ENCODE data around the gene CNNM1.

The CNNM1 gene

DNA sequence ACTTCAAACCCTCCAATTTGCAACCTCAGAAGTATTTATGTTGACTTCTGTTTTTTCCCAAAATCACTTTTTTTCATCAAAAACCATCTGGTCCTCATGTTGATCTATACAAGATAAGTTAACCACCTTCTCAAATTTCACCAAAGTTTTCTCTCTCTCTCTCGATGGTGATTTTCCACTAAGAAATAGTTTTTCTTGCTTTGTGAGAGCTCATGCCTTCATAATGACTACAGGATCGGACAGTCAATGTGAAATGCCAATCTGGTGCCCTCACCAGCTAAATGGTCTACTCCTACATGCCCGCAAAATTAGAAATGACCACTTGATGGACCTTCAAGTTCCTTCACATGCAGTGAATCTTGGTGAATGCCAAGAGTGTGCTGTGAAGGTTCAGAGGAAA lies 40.4 kb downstream of the CNNM1 start:
- in situ Hi-C loops (cut with HindIII; ENCODE audit: low sequenced_read_pairs), result no loop called here

DNA sequence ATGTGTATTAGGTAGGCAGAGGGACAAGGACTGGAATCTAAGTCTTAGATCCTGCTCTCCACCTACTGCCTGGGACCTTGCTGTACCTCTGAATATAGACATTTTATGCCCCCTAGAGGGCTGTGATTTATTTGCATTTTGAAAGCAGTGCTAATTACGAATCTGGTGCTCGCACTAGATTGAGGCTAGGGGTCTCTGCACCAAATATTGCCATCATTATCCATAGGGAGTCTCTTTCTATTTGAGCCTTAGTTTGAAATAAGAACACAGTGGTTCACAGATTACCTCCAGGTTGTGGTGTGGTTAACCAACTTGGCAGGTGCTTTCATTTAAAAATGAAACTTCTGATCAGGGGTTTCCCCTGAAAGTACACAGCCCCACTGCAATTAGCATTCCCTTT lies 41.8 kb downstream of the CNNM1 start:
- in situ Hi-C loops (cut with HindIII; ENCODE audit: low sequenced_read_pairs), result no loop called here

DNA sequence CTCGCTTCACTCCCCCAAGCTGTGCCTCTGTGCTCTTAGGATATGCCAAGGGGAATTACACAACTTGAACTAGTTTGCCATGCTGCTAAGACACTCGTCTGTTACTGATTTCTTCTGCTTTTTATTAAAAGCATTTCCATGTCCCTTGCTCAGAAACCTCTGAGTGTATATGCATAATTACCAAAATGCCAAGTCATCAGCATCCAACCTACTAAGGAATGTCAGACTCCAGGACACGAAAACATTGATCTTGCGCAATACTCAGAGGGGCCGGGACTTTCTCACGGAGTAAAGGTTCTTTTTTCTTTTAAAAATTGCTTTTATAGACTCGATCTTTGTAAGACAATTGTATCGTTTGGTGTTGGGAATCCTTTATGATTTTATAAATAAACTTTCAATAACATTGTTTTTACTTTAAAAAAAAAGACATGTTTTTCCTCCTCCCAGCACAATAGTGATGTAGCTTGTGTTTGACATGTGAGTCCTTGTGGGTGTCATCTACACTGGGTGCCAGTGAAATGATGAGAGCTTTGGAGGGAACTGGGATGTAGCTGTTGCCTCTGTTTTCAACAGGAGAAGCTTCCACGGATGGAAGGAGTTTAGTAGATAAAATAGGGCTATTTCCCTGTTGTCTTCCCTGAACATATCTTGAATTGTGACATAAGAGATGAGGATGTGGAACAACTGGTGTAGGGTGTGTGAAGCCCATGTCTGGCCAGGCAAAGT lies 43.6 kb downstream of the CNNM1 start:
- in situ Hi-C loops (cut with HindIII; ENCODE audit: low sequenced_read_pairs), result no loop called here

DNA sequence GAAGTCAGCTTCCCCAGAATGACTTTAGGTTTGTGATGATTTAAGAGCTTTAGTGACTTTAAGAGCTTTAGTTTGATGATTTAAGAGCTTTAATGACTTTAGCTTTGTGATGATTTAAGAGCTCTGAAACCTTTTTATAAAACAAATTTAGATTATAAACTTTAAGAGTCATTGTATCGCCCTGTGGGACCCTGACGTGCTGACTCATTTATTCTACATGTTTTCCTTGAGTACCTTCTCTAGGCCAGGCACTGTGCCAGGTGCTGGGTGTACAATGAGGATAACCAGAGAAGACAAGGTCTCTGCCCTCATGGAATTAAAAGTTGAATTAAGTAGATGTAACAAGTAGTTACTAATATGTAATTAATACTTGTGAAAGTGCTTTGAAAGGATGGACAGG lies 45.4 kb downstream of the CNNM1 start:
- in situ Hi-C loops (cut with HindIII; ENCODE audit: low sequenced_read_pairs), result no loop called here

DNA sequence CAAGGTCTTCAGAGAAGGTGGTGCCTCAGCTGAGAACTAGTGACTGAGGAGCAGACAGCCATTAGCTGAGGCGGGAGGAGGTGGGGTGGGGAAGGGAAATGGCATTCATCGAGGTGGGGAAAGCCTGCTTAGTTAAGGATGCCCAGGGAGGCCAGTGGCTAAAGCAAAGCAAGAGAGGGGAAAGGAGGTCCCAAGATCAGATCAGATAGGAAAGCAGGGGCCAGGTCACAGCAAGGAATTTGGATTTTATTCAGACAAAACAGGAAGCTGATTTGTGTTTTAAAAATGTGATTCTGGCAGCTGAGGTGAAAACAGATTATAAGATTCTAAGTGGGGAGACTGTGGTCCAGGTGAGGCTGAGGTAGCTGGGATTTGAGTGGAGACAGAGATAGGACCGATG lies 45.8 kb downstream of the CNNM1 start:
- in situ Hi-C loops (cut with HindIII; ENCODE audit: low sequenced_read_pairs), result no loop called here

DNA sequence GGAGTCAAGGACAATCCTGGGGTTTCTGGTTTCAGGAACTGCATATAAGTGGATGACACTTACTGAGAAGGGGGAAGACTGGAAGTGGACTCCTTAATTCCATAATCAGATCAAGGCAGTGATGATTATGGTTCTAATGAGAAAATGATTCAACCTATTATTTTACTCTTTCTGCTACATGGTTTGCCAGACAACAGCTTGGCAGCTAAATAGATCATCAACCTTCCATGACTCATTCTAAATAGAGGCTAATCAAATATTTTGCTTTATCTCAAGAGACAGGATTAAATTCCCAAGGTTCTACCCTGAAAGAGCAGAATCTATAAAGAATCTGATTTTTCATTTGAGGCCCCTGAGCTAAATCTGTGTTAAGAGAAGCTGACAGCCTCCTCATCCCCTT lies 46.3 kb downstream of the CNNM1 start:
- in situ Hi-C loops (cut with HindIII; ENCODE audit: low sequenced_read_pairs), result no loop called here

DNA sequence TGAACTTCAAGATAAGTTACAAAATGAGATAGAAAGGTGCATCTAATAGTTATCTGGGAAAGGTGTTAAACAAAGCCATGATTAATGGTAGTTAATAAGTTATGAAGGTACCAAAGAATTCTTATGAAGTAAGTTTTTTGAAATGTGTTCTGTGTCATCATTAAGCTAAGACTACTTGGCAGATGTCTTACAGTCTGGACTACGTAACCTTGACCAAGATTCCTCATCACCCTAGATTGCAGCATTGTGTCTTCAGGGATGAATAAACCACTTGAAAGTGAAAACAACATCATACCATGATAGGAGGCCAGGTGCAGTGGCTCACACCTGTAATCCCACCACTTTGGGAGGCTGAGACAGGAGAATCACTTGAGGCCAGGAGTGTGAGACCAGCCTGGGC lies 53.0 kb downstream of the CNNM1 start:
- in situ Hi-C loops (cut with HindIII; ENCODE audit: low sequenced_read_pairs), result no loop called here

DNA sequence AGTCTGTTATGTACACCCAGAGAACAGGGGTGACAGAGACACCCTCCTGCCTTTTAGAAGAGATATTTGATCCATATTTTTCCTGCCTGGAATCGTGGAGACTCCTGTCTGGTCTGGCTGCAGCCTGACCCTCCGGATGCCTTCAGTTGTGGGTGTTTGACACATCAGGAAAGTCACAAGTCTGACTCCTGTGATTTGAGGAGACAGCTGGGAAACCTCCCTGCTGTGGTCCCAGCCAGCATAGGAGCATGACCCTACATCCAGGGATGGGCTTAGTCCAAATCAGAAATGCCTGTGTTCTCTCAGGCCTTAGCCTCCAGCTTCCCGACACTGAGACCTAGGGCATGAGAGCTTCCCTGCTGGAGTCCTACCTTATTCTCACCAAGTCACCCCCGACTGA lies 57.9 kb downstream of the CNNM1 start:
- in situ Hi-C loops (cut with HindIII; ENCODE audit: low sequenced_read_pairs), result loop anchor here (5.0 kb wide), 1 partner anchor 50 kb away; no protein-coding TSS in a partner anchor

DNA sequence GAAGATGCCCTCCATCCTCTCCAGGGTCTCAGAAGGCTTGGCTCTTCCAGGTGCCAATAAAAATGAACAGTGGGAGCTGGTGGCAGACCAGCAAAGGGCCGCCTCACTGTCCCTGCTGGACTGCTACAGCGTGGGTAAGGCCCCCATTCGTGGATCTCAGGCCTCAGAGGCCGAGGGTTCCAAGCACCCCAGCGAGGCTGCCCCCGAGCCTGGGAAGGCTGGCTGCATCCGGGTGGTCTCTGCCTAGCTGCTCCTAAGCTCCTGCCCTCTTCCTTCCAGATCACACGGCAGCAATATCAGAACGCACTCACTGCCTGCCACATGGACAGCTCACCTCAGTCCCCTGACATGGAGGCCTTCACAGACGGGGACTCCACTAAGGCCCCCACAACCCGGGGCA lies 58.4 kb downstream of the CNNM1 start:
- in situ Hi-C loops (cut with HindIII; ENCODE audit: low sequenced_read_pairs), result loop anchor here (5.0 kb wide), 1 partner anchor 50 kb away; no protein-coding TSS in a partner anchor

DNA sequence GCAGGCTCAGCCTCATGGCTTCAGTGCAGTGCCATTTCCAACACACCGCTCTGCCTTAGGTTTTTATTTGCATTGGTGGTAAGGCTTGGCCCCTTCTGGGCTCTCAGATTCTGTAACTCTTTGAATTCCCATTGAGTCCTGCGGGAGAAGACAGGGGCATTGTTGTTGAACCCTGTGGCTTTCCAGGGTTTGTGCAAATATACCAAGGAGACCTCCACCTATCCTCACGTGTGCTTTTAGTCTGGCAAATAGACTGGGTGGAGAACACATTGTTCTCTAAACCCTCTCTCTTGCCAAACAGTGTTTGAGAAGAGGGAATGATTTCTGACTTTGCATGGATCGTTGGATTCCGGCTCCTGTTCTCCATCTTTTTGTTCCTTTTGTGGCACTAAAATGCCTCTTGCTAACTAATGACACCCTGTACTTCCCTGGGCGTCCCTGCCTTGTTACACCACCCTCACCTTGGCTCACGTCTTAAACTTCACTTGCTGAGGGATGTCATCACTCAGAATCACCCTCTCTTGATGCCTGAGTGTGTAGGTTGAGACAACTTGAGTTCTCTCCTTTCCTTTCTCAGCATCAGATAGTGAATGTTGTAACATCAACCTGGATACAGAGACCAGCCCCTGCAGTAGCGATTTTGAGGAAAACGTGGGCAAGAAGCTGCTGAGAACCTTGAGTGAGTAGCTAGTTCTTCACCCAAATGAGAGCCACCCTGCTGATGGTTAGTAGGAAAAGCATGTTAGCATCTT lies 60.7 kb downstream of the CNNM1 start:
- in situ Hi-C loops (cut with HindIII; ENCODE audit: low sequenced_read_pairs), result loop anchor here (5.0 to 10.0 kb wide), 2 partner anchors 47 to 225 kb away; no protein-coding TSS in a partner anchor

DNA sequence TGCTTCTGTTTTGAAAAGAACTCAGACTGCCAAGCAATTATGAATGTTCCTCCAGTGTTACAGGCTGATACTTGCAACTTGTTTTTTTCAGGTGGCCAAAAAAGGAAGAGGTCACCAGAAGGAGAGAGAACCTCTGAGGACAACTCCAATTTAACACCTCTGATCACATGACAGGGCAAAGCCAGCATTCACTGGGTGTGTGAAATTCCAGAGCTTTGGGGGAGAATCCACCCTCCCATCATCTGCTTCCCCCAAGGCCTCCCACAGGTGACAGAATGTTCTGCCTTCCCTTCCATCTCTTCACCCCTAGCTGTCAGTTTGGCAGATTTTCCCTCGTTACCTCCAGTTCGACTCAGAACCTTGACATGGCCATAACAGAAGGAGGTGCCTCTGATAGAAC lies 62.2 kb downstream of the CNNM1 start:
- in situ Hi-C loops (cut with HindIII; ENCODE audit: low sequenced_read_pairs), result loop anchor here (10.0 kb wide), 1 partner anchor 223 kb away; no protein-coding TSS in a partner anchor

DNA sequence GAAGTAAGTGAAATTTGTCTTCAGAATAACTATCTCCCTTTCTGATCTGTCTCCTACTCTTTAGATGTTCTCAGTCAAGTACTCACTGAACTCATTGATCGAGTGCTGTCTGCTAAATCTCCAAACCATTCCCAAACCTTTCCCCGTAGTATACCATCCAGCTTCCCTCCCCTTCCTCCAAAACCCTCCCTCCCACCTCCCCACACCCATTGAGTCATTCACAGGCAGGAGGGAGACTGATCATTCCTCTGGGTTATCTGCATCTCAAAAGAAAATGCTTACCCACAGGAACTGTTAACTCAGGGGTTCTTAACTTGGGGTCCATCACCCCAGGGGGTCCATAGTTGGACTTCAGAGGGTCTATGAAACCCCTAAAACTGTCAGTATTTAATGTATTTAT lies 63.9 kb downstream of the CNNM1 start:
- in situ Hi-C loops (cut with HindIII; ENCODE audit: low sequenced_read_pairs), result loop anchor here (10.0 kb wide), 1 partner anchor 222 kb away; no protein-coding TSS in a partner anchor

DNA sequence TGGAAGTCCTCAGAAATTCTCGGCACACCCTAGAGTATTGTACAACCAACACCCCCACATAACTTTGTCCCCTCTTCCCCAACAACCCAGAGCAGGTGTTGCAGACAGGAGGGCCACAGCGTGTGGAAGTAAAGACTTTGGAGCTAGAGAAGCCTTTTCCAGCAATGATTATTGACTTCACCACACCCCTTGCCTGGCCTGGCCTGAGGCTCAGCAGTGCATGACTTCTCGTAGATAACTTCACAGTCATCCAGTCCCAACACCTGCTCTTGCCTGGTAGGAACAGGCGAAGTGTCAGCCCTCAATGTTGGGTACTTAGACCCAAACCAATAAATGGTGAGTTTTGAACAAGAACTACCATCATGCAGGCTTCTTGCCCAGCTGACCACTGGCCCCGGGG lies 64.5 kb downstream of the CNNM1 start:
- in situ Hi-C loops (cut with HindIII; ENCODE audit: low sequenced_read_pairs), result loop anchor here (10.0 kb wide), 1 partner anchor 221 kb away; no protein-coding TSS in a partner anchor

DNA sequence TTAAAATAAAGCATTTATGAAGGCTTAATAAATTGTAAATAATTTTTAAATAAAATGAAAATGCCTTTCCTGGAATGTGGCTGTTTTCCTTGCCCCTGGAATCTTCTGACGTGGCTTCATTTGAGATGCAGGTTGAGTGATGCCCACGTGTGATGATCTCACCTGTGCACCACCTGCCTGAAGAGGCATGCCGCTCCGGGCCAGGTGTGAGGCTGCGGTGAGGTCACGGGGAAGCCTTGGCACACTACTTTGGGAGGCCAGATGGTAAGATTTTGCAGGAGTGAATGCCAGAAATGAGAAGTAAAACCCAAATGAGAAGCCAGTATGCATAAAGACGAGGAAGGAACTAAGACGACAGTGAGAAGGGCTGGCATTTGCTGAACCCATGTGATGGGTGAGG lies 65.1 kb downstream of the CNNM1 start:
- in situ Hi-C loops (cut with HindIII; ENCODE audit: low sequenced_read_pairs), result loop anchor here (10.0 kb wide), 1 partner anchor 221 kb away; no protein-coding TSS in a partner anchor

DNA sequence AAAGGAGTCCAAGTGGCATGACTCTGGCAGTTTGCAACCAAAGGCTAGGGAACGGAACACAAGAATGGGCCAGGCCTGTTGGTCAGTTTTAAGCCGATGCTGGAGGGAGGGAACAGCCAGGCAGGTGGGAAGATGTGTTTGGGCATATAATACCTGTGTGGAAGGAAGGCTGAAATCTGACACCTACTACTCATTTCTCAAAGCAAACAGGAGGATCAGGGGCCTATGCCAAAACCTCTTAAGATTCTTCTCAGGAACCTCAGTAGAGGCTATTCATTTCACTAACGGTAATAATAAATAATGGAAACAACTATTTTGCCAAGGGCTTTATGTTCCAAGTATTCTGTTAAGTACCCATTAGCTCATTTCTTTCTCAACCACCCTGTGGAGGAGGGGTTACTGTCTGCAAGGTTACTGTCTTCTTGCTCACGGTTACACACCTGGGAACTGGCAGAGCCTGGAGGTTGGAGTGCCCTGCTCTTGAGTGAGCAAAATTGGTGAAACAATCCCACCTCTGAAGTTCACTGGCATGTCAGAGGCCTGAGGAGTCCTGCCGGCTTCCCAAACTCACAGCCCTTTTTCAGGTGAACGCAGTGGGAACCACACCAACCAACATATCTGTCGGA lies 65.7 kb downstream of the CNNM1 start:
- in situ Hi-C loops (cut with HindIII; ENCODE audit: low sequenced_read_pairs), result loop anchor here (10.0 kb wide), 1 partner anchor 220 kb away; no protein-coding TSS in a partner anchor

DNA sequence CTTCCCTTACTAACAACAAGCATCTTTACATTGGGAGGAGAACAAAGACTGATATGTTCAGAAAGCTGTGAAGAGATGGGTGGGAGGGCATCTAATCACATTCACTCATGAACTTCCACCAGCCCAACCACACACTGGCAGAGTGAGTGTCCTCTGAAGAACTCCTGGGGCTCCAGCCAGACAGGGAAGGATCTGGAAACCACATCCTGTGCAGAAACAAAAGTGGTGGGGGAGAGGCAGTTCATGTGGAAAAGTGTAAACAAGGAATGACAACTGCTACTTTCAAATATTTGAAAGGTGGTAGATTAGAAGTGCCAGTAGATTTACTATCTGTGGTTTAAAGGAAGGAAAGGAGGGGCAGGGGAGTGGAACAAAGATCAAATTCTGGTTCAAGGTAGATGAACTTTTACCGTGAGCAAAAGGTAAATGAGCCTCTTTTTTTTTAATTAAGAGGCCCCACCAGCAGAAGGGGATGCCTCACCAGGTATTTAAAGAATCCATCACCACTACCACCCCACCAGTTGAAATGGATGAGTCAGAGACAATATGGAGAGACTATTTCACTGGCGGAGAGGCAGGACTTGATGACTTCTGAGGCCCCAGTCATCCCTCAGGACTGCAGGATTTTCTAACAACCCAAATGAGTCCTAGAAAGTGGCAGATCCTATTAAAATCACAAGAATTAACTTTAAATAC lies 66.7 kb downstream of the CNNM1 start:
- in situ Hi-C loops (cut with HindIII; ENCODE audit: low sequenced_read_pairs), result loop anchor here (10.0 kb wide), 1 partner anchor 219 kb away; no protein-coding TSS in a partner anchor

DNA sequence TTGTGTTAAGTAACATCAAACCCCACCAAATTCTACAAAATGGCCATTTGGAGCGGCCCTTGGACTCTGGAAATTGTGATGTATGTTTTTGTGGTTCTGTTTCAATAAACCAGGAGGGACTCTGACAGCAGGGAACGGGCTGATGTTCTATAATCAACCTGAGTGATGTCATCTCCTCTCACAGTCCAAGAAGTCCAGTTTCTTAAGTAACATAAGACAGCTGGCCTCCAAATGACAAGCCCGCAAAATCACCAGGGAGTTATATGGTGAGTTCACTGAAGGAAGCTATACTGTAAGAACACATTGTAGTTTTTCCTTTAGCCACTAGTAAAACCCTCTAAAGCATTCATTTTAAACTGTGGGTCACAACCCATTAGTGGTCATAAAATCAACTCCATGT lies 67.3 kb downstream of the CNNM1 start:
- in situ Hi-C loops (cut with HindIII; ENCODE audit: low sequenced_read_pairs), result loop anchor here (10.0 kb wide), 1 partner anchor 218 kb away; no protein-coding TSS in a partner anchor

DNA sequence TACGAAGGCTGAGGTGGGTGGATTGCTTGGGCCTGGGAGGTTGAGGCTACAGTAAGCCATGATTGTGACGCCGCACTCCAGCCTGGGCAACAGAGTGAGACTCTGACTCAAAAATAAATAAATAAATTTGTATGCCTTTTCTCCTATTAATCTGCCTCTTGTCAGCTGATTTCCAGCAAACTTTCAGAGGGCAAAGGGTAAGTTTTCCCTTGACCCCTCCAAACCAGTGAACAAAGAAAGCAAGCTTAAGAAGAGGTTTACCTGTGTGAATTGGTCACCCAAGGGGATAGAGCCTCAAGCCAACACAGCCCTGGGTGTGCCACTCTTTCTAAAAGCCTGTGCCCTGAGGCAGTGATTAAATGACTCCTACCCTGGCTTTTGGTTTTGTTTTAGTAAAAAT lies 70.5 kb downstream of the CNNM1 start:
- in situ Hi-C loops (cut with HindIII; ENCODE audit: low sequenced_read_pairs), result loop anchor here (10.0 kb wide), 1 partner anchor 215 kb away; no protein-coding TSS in a partner anchor

DNA sequence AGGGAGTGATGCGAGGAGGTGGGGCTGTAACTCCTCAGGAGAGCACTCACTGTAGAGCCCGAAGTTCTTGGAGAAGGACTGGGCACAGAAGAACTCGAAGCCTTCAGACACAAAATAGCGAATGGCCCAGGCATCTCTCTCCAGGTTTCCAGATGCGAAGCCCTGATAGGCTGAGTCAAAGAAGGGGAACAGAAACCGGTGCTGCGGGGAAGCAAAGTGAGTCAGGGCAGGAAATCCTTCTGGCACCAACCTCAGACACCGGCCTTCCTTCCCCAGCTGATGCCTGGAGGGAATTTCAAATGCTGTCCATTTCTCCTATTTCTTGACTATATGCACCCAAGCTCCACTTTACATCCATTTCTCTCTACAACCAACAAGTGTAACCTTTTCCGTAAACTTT lies 74.5 kb downstream of the CNNM1 start:
- in situ Hi-C loops (cut with HindIII; ENCODE audit: low sequenced_read_pairs), result no loop called here

DNA sequence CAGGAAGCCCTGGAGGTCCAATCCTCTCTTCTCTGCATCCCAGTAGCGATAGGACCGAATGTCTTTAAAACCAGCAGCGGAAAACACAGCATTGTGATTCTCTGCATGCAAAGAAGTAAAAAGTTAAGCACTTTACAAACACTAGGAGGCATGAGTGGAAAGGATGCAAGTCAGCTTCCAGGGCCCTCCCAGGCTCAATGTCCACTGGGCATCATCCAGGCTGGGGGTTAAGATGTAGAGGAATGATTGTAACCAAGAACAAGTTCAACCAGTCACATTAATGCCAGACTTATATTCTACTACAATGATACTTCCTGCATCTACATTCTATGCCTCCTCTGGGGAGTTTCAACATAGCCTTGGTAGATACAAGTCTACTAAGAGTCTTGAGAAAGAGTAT lies 77.0 kb downstream of the CNNM1 start:
- in situ Hi-C loops (cut with HindIII; ENCODE audit: low sequenced_read_pairs), result no loop called here

DNA sequence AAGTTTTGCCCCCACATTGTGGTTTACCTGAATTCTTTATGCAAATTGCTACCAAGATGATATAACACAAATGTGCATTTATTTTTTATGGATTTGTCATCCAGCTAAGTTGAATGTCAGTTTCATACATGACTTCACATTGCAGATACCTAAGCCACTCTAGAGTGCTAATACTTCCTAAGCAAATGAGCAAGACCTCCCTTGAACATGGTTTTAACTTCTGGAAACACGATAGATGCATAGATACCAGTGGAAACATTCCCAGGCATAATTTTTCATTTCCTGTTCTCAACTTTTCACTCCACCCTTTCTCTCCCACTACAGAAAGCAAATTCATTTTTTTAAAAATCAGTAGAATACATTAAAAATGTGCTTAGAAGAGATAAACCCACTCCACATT lies 81.0 kb downstream of the CNNM1 start:
- in situ Hi-C loops (cut with HindIII; ENCODE audit: low sequenced_read_pairs), result no loop called here

Data from endothelial cell of hepatic sinusoid (primary cell).